HepG2 (cell line): ENCODE results near the gene TOPORS. TPM values are rescaled to one million over a fixed set of nuclear protein-coding genes. Genes with fewer than 3 reads are reported as not detected.

Source experiments
- ATAC-seq: fragments of 200-7000 bp; cut with Tn5 transposase; 3 replicates; pipeline ENCODE4 v1.9.1; 2020; ENCODE audit warnings: mild to moderate bottlenecking, moderate library complexity
- BruUV-seq: library from RNA; stranded (reverse); fragments of 400-500 nt; replicated peaks from 2 replicates; lab custom pipeline; 2021; lab: Mats Ljungman, UMichigan
- CTCF ChIA-PET: fragments of 300-600 bp; formaldehyde crosslinking; extraction: SDS; loops from one replicate; lab custom pipeline; 2021; ENCODE audit warnings: low total read pairs, inconsistent platforms, low intra/inter-chr PET ratio; lab: Yijun Ruan, JAX
- POLR2A ChIA-PET: fragments of 350-600 bp; sonication (Branson Sonifier 250); formaldehyde crosslinking; loops from one replicate; lab custom pipeline; 2020; ENCODE audit warnings: antibody characterized with exemption, inconsistent platforms; lab: Yijun Ruan, JAX
- DNase-seq: peaks from one replicate; pipeline ENCODE4 v3.0.0-alpha.2; 2015; ENCODE audit warnings: low spot score
- FAIRE-seq: peaks from 3 replicates; lab custom pipeline; 2011; peaks lifted over from hg19 to GRCh38; lab: Jason Lieb, UNC
- H2AFZ ChIP-seq: one replicate; pipeline ENCODE4 v1.6.1; 2011; ENCODE audit warnings: low read length, inconsistent platforms
- H3K27ac ChIP-seq: fragments of 300-600 bp; 3 replicates; pipeline ENCODE4 v1.8.0; 2011; ENCODE audit warnings: mixed run types, mild to moderate bottlenecking, mixed read lengths, low read length, inconsistent platforms; ENCODE audit not compliant: insufficient read depth; ENCODE audit errors: extremely low read length
- H3K27me3 ChIP-seq, 2 experiments: fragments of 200-600 bp in 1 of 2; 2 replicates in 1 of 2; 3 replicates in 1 of 2; pipeline versions ENCODE4 v1.6.0 to v1.8.0; 2011; ENCODE audit warnings: low read length in 2 of 2, mild to moderate bottlenecking in 2 of 2, moderate library complexity in 2 of 2, inconsistent platforms in 1 of 2; ENCODE audit not compliant: insufficient read depth in 2 of 2, control insufficient read depth in 1 of 2
- H3K36me3 ChIP-seq, 2 experiments: fragments of 200-600 bp in 1 of 2; replicated peaks in 1 of 2; 2 replicates in 1 of 2; 3 replicates in 1 of 2; pipeline versions ENCODE4 v1.5.1 to v1.8.0; 2011; ENCODE audit warnings: low read length in 2 of 2, inconsistent platforms in 1 of 2; ENCODE audit not compliant: insufficient read depth in 2 of 2, control insufficient read depth in 1 of 2
- H3K4me1 ChIP-seq: 2 replicates; pipeline ENCODE4 v1.5.1; 2012; ENCODE audit warnings: low read length, inconsistent platforms; ENCODE audit not compliant: insufficient read depth
- H3K4me2 ChIP-seq: 2 replicates; pipeline ENCODE4 v1.6.0; 2011; ENCODE audit warnings: low read depth, low read length, inconsistent platforms
- H3K4me3 ChIP-seq, 3 experiments: fragments of 200-600 bp in 1 of 3; sonication (generic), shearing (Covaris generic) in 1 of 3; replicated peaks in 1 of 3; 2 replicates each; pipeline ENCODE4 v1.5.1; 2011 to 2016; ENCODE audit warnings: low read length in 3 of 3, inconsistent platforms in 2 of 3, low read depth in 2 of 3, mild to moderate bottlenecking in 2 of 3, control low read depth in 1 of 3, mixed read lengths in 1 of 3; ENCODE audit not compliant: insufficient read depth in 1 of 3
- H3K79me2 ChIP-seq: one replicate; pipeline ENCODE4 v1.6.1; 2011; ENCODE audit warnings: low read length, inconsistent platforms; ENCODE audit not compliant: insufficient read depth
- H3K9ac ChIP-seq: 2 replicates; pipeline ENCODE4 v1.6.0; 2011; ENCODE audit warnings: mild to moderate bottlenecking, low read depth, low read length, inconsistent platforms; ENCODE audit not compliant: insufficient read depth
- H3K9me3 ChIP-seq: 2 replicates; pipeline ENCODE4 v1.5.1; 2012; ENCODE audit warnings: mild to moderate bottlenecking, low read length
- H4K20me1 ChIP-seq: 2 replicates; pipeline ENCODE4 v1.6.0; 2011; ENCODE audit warnings: inconsistent platforms, mild to moderate bottlenecking, low read length, moderate library complexity; ENCODE audit not compliant: insufficient read depth
- AKAP8 ChIP-seq: sonication (generic); formaldehyde crosslinking; IDR thresholded peaks from 2 replicates; pipeline ENCODE4 v1.5.1; 2020; ENCODE audit warnings: mild to moderate bottlenecking, missing genetic modification reagents
- NAIF1 ChIP-seq: sonication (generic); formaldehyde crosslinking; IDR thresholded peaks from 2 replicates; pipeline ENCODE4 v1.5.0; 2020; ENCODE audit warnings: mild to moderate bottlenecking, missing genetic modification reagents, borderline replicate concordance
- NFE2L1 ChIP-seq: sonication (generic); formaldehyde crosslinking; IDR thresholded peaks from 2 replicates; pipeline ENCODE4 v1.4.0; 2020; ENCODE audit warnings: missing genetic modification reagents, mild to moderate bottlenecking, borderline replicate concordance
- RAD21 ChIP-seq: fragments of 450-650 bp; formaldehyde crosslinking; IDR thresholded peaks from 2 replicates; pipeline ENCODE4 v1.5.0; 2020; ENCODE audit warnings: mild to moderate bottlenecking
- THYN1 ChIP-seq: sonication (generic); formaldehyde crosslinking; IDR thresholded peaks from 2 replicates; pipeline ENCODE4 v1.8.1; 2023; ENCODE audit warnings: low read depth, mild to moderate bottlenecking, moderate library complexity, missing genetic modification reagents, borderline replicate concordance
- TRIM24 ChIP-seq: sonication (generic); formaldehyde crosslinking; IDR thresholded peaks from 2 replicates; pipeline ENCODE4 v1.8.0; 2022; ENCODE audit warnings: mild to moderate bottlenecking, missing genetic modification reagents
- TSC22D2 ChIP-seq: sonication (generic); formaldehyde crosslinking; IDR thresholded peaks from 2 replicates; pipeline ENCODE4 v1.5.1; 2020; ENCODE audit warnings: missing genetic modification reagents, mild to moderate bottlenecking, borderline replicate concordance
- ZNF136 ChIP-seq: sonication (generic); formaldehyde crosslinking; IDR thresholded peaks from 2 replicates; pipeline ENCODE4 v1.8.1; 2022; ENCODE audit warnings: low read depth, mild to moderate bottlenecking, moderate library complexity, missing genetic modification reagents
- ZNF337 ChIP-seq: sonication (generic); formaldehyde crosslinking; IDR thresholded peaks from 2 replicates; pipeline ENCODE4 v1.5.1; 2020; ENCODE audit warnings: missing genetic modification reagents, low read depth, mild to moderate bottlenecking, borderline replicate concordance
- ZNF432 ChIP-seq: sonication (generic); formaldehyde crosslinking; IDR thresholded peaks from 2 replicates; pipeline ENCODE4 v1.5.0; 2020; ENCODE audit warnings: missing genetic modification reagents, mild to moderate bottlenecking, borderline replicate concordance
- ZNF607 ChIP-seq: sonication (generic); formaldehyde crosslinking; IDR thresholded peaks from 2 replicates; pipeline ENCODE4 v1.5.1; 2020; ENCODE audit warnings: missing genetic modification reagents, mild to moderate bottlenecking, borderline replicate concordance
- ZNF746 ChIP-seq: sonication (generic); formaldehyde crosslinking; IDR thresholded peaks from 2 replicates; pipeline ENCODE4 v1.8.0; 2022; ENCODE audit warnings: mild to moderate bottlenecking, missing genetic modification reagents
- WGBS: methylation state at CpG from one replicate; pipeline ENCODE4 v1.1.6; 2017; ENCODE audit warnings: low lambda C conversion rate; 5-methylcytosine and 5-hydroxymethylcytosine counted together
- in situ Hi-C: cut with HindIII; loops from 2 replicates; pipeline ENCODE4 v1.10.0; 2017; ENCODE audit warnings: low pct_unique_long_range_greater_than_20kb; ENCODE audit not compliant: extremely low pct_ligation_motif_present
- intact Hi-C: fragments of 100-400 bp; cut with micrococcal nuclease; formaldehyde crosslinking; loops from one replicate; pipeline ENCODE4 v1.10.0; 2022; ENCODE audit not compliant: unreplicated experiment
- polyA plus RNA-seq, 8 experiments: library from polyadenylated mRNA; depleted of rRNA in 3 of 8; stranded (reverse) in 7 of 8; unstranded in 1 of 8; fragments of >200 nt; fragmentation: Illumina TruSeq in 4 of 8; extraction: Trizol in 4 of 8; gene quantifications; 2 replicates each; pipeline versions ENCODE4 v1.2.1 to v1.2.3, GENCODE V29; 2011 to 2016; ENCODE audit warnings: low read depth in 4 of 8, missing spikeins in 1 of 8, mixed read lengths in 1 of 8; ENCODE audit not compliant: insufficient read depth in 1 of 8
- total RNA-seq, 5 experiments: library from RNA; depleted of rRNA; stranded (reverse); fragments of >200 nt; fragmentation: Illumina TruSeq; extraction: Trizol; gene quantifications; 2 replicates each; pipeline ENCODE4 v1.2.3, GENCODE V29; 2016; ENCODE audit warnings: low read depth in 1 of 5
- TF ChIP-seq, protein P1 (sequence below): sonication (generic); formaldehyde crosslinking; IDR thresholded peaks from 2 replicates; pipeline ENCODE4 v1.4.0; 2020; ENCODE audit warnings: missing genetic modification reagents, mild to moderate bottlenecking, borderline replicate concordance
- TF ChIP-seq, protein P2 (sequence below): sonication (generic); formaldehyde crosslinking; IDR thresholded peaks from 2 replicates; pipeline ENCODE4 v1.5.0; 2020; ENCODE audit warnings: missing genetic modification reagents
- TF ChIP-seq, protein P3 (sequence below): sonication (generic); formaldehyde crosslinking; IDR thresholded peaks from 2 replicates; pipeline ENCODE4 v1.5.0; 2020; ENCODE audit warnings: mild to moderate bottlenecking, low read depth, missing genetic modification reagents, borderline replicate concordance

Gene TOPORS
- total and polyA plus RNA-seq, 2 of the 13 experiments (the other 11 are each of a cell fraction or from before 2014, with no cell fraction given) = 6.8 to 19.6 TPM

DNA sequence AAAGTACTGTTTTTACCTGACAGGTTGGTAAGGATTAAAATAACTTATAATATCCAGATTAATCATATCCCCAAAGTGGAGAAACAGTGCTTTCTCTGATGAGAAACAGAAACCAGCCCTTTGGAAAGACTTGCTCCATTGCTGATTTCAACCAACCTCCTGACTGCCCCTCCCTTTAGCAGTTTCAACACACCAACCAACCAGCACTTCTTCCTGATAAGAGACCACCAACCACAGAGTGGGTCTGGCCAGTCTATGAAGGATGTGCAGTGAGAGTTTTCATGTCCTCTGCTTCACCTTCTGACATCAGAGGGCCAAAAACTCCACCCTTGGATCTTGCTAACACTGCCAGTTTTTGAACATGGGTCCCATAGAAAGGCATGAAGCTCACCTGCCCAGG lies 54.5 kb downstream of the TOPORS start:
- POLR2A ChIA-PET = no interaction called here
- H3K4me1 ChIP-seq = peaks cover 7% of the 10 kb centered on the region
- H4K20me1 ChIP-seq = no peaks in the 10 kb centered on the region
- ATAC-seq (no peak), FAIRE-seq (no peak), DNase-seq (no peak)
- no TSS peak for BruUV-seq
- H3K9ac ChIP-seq = no peak overlapping the region
- no peaks in the 10 kb centered on the region for H3K9me3 ChIP-seq
- peaks cover 0 to 11% of the 10 kb centered on the region in 2 experiments; a peak in 1 of 5 replicates for H3K36me3 ChIP-seq
- H3K79me2 ChIP-seq = no peaks in the 10 kb centered on the region
- no peaks in the 10 kb centered on the region for H3K27me3 ChIP-seq
- no peak overlapping the region for H3K4me3 ChIP-seq
- H3K27ac ChIP-seq = no peak overlapping the region
- no peak overlapping the region for H2AFZ ChIP-seq
- TF ChIP-seq NAIF1 = no peak
- no peak for TF ChIP-seq THYN1 (CRISPR knock-in tag)
- in situ Hi-C loops (no loop called here), intact Hi-C loops (no loop called here)
- CTCF ChIA-PET = no interaction called here
- no peak overlapping the region for H3K4me2 ChIP-seq

DNA sequence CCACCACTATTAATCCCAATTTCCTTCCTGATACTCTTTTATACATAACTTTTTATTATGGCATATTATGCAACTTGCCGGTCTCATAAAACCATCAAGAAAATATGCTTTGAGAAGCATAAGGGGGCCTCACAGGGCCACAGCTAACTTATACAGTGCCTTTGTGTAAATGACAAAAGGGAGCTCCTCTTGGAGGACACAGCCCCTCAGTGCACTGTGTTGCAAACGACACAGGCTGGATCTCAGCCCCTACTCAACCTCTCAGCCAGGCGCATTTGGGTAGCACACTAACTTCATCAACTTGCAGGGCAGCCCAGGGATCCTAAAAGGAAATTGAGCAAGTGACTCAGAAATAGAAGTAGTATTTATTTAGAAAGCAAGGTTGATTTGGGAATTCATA lies 61.8 kb downstream of the TOPORS start:
- DNase-seq = no peak
- peaks cover 3 to 22% of the 10 kb centered on the region in 2 experiments; a peak in 3 of 5 replicates for H3K36me3 ChIP-seq
- no peak for ATAC-seq
- intact Hi-C loops (no loop called here), in situ Hi-C loops (no loop called here)
- no peak overlapping the region for H3K4me3 ChIP-seq
- H3K79me2 ChIP-seq = no peaks in the 10 kb centered on the region
- no peak for FAIRE-seq
- no peak overlapping the region for H3K27ac ChIP-seq
- H2AFZ ChIP-seq = no peak overlapping the region
- no peaks in the 10 kb centered on the region for H3K9me3 ChIP-seq
- WGBS = 93% methylated on average over 3 of the region's 3 CpGs
- H3K9ac ChIP-seq = no peak overlapping the region
- POLR2A ChIA-PET = no interaction called here
- H3K4me2 ChIP-seq = no peak overlapping the region
- CTCF ChIA-PET = no interaction called here
- no TSS peak for BruUV-seq
- H3K4me1 ChIP-seq = peaks cover 17% of the 10 kb centered on the region
- H4K20me1 ChIP-seq = no peaks in the 10 kb centered on the region
- no peaks in the 10 kb centered on the region for H3K27me3 ChIP-seq
- TF ChIP-seq, protein P1, sequence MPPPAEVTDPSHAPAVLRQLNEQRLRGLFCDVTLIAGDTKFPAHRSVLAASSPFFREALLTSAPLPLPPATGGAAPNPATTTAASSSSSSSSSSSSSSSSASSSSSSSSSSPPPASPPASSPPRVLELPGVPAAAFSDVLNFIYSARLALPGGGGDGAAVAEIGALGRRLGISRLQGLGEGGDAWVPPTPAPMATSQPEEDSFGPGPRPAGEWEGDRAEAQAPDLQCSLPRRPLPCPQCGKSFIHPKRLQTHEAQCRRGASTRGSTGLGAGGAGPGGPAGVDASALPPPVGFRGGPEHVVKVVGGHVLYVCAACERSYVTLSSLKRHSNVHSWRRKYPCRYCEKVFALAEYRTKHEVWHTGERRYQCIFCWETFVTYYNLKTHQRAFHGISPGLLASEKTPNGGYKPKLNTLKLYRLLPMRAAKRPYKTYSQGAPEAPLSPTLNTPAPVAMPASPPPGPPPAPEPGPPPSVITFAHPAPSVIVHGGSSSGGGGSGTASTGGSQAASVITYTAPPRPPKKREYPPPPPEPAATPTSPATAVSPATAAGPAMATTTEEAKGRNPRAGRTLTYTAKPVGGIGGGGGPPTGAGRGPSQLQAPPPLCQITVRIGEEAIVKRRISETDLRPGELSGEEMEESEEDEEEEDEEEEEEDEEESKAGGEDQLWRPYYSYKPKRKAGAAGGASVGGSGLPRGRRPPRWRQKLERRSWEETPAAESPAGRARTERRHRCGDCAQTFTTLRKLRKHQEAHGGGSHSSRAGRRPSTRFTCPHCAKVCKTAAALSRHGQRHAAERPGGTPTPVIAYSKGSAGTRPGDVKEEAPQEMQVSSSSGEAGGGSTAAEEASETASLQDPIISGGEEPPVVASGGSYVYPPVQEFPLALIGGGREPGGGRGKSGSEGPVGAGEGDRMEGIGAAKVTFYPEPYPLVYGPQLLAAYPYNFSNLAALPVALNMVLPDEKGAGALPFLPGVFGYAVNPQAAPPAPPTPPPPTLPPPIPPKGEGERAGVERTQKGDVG (CRISPR knock-in tag) = no peak
- TF ChIP-seq ZNF136 (no peak), ZNF337 (CRISPR knock-in tag) (no peak), ZNF432 (CRISPR knock-in tag) (no peak), AKAP8 (CRISPR knock-in tag) (no peak), TRIM24 (CRISPR knock-in tag) (no peak), ZNF746 (CRISPR knock-in tag) (no peak), NFE2L1 (CRISPR knock-in tag) (no peak), ZNF607 (no peak), RAD21 (CRISPR knock-in tag) (no peak), TSC22D2 (no peak)
- TF ChIP-seq, protein P2, sequence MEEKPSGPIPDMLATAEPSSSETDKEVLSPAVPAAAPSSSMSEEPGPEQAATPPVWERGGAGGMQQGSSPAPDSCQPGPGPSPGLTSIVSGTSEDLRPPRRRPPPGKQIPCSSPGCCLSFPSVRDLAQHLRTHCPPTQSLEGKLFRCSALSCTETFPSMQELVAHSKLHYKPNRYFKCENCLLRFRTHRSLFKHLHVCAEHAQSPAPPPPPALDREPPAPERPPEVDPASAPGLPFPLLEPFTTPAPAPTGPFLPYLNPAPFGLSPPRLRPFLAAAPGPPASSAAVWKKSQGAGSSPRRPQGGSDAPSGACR (CRISPR knock-in tag) = no peak
- TF ChIP-seq, protein P3, sequence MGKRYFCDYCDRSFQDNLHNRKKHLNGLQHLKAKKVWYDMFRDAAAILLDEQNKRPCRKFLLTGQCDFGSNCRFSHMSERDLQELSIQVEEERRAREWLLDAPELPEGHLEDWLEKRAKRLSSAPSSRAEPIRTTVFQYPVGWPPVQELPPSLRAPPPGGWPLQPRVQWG (CRISPR knock-in tag) = no peak
